GM15510 (cell line): ENCODE measurements around the gene TMEM74B.

Experiments used
- POLR2A ChIP-seq: IDR thresholded peaks from 3 replicates; pipeline ENCODE4 v1.6.1; 2011; ENCODE audit warnings: borderline replicate concordance; ENCODE audit not compliant: insufficient read length; ENCODE audit errors: extremely low read depth

TMEM74B gene

GRCh38 chr20:1173698-1174097, 11.1 kb downstream of the TMEM74B start:
- no peak for TF ChIP-seq POLR2A

GRCh38 chr20:1171461-1172093, 13.2 kb downstream of the TMEM74B start:
- no peak for TF ChIP-seq POLR2A

- no peak for TF ChIP-seq POLR2A
Measured at GRCh38 chr20:1169224-1169623, 15.6 kb downstream of the TMEM74B start.

GRCh38 chr20:1166948-1167720, 17.6 kb downstream of the TMEM74B start:
- no peak for TF ChIP-seq POLR2A

GRCh38 chr20:1165941-1166340, 18.8 kb downstream of the TMEM74B start:
- no peak for TF ChIP-seq POLR2A

- no peak for TF ChIP-seq POLR2A
Measured at GRCh38 chr20:1165521-1165920, 19.3 kb downstream of the TMEM74B start.

GRCh38 chr20:1164871-1165270, 19.9 kb downstream of the TMEM74B start:
- TF ChIP-seq POLR2A: no peak

GRCh38 chr20:1163653-1164052, 21.1 kb downstream of the TMEM74B start:
- TF ChIP-seq POLR2A: no peak

GRCh38 chr20:1163105-1163504, 21.7 kb downstream of the TMEM74B start:
- no peak for TF ChIP-seq POLR2A

GRCh38 chr20:1160991-1161390, 23.8 kb downstream of the TMEM74B start:
- TF ChIP-seq POLR2A: no peak

- TF ChIP-seq POLR2A: no peak
Measured at GRCh38 chr20:1160496-1160895, 24.3 kb downstream of the TMEM74B start.

GRCh38 chr20:1155342-1155741, 29.4 kb downstream of the TMEM74B start:
- no peak for TF ChIP-seq POLR2A

- no peak for TF ChIP-seq POLR2A
Measured at GRCh38 chr20:1154691-1155090, 30.1 kb downstream of the TMEM74B start.

- no peak for TF ChIP-seq POLR2A
Measured at GRCh38 chr20:1154226-1154625, 30.6 kb downstream of the TMEM74B start.

GRCh38 chr20:1150968-1151367, 33.8 kb downstream of the TMEM74B start:
- no peak for TF ChIP-seq POLR2A

GRCh38 chr20:1150218-1150617, 34.6 kb downstream of the TMEM74B start:
- TF ChIP-seq POLR2A: no peak

GRCh38 chr20:1146957-1147356, 37.8 kb downstream of the TMEM74B start:
- TF ChIP-seq POLR2A: no peak

GRCh38 chr20:1144401-1145172, 40.2 kb downstream of the TMEM74B start:
- no peak for TF ChIP-seq POLR2A
